Measurements from ENCODE around the gene APBB2.
"Not testable (repeated sequence)": the region's sequence is repeated elsewhere in the genome, so short reads cannot be mapped to it uniquely, and the experiment has no call there.

APBB2 gene

GRCh38 chr4:41095973-41096372 is 118.4 kb downstream of the APBB2 start:
- DNase-seq: peak; percentile 9 to 39

GRCh38 chr4:41095192-41095872 is 119.0 kb downstream of the APBB2 start:
- no peak for DNase-seq

GRCh38 chr4:41092128-41092527 is 122.2 kb downstream of the APBB2 start:
- DNase-seq: no peak

GRCh38 chr4:41081847-41082246 is 132.5 kb downstream of the APBB2 start:
- no peak for DNase-seq

GRCh38 chr4:41080976-41081375 is 133.4 kb downstream of the APBB2 start:
- DNase-seq: no peak

GRCh38 chr4:41079881-41080560 is 134.3 kb downstream of the APBB2 start:
- no peak for DNase-seq

GRCh38 chr4:41077628-41078027 is 136.7 kb downstream of the APBB2 start:
- DNase-seq: no peak

GRCh38 chr4:41076481-41076880 is 137.9 kb downstream of the APBB2 start:
- no peak for DNase-seq

GRCh38 chr4:41074215-41074614 is 140.1 kb downstream of the APBB2 start:
- no peak for DNase-seq

- no peak for DNase-seq
These were observed 142.1 kb downstream of the APBB2 start for GRCh38 chr4:41072021-41072777.

- no peak for DNase-seq
These were observed 143.6 kb downstream of the APBB2 start for GRCh38 chr4:41070516-41071281.

GRCh38 chr4:41069838-41070237 is 144.5 kb downstream of the APBB2 start:
- DNase-seq: no peak

GRCh38 chr4:41069257-41069656 is 145.1 kb downstream of the APBB2 start:
- no peak for DNase-seq

- no peak for DNase-seq
These were observed 147.0 kb downstream of the APBB2 start for GRCh38 chr4:41067369-41067768.

- no peak for DNase-seq
These were observed 148.3 kb downstream of the APBB2 start for GRCh38 chr4:41066049-41066448.

- no peak for DNase-seq
These were observed 148.8 kb downstream of the APBB2 start for GRCh38 chr4:41065434-41066006.

- DNase-seq: no peak
These were observed 149.4 kb downstream of the APBB2 start for GRCh38 chr4:41064953-41065352.

- DNase-seq: no peak
These were observed 152.7 kb downstream of the APBB2 start for GRCh38 chr4:41061482-41062185.

- no peak for DNase-seq
These were observed 153.7 kb downstream of the APBB2 start for GRCh38 chr4:41060352-41061334.

GRCh38 chr4:41059411-41059810 is 154.9 kb downstream of the APBB2 start:
- not testable (repeated sequence) for DNase-seq

- no peak for DNase-seq
These were observed 155.9 kb downstream of the APBB2 start for GRCh38 chr4:41058426-41058825.
